ENCODE data around the gene KRT85.

The KRT85 gene

DNA sequence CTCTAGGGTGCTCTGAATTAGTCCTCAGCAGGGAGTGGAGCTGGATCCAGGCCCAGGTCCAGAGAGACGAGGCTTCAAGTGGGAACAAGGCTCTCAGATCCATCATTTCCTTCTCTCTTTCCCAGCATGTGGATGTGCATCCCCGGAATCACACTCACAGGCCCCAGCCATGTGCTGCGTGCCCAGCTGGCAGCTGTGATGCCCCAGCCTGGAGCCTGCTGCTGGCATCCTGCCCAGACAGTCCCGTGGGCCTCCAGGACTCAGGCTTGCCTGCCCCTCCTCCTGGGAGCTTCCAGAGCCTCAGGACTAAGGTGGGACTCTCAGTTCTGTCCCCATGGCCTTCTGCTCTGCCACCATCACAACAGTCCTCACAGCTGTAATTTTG, 24.3 kb upstream of the KRT85 start:
- no peak for DNase-seq
- no peak overlapping the region for H3K4me3 Mint-ChIP-seq
- no peaks in the 10 kb centered on the region for H3K9me3 Mint-ChIP-seq
- TF ChIP-seq, protein P1, sequence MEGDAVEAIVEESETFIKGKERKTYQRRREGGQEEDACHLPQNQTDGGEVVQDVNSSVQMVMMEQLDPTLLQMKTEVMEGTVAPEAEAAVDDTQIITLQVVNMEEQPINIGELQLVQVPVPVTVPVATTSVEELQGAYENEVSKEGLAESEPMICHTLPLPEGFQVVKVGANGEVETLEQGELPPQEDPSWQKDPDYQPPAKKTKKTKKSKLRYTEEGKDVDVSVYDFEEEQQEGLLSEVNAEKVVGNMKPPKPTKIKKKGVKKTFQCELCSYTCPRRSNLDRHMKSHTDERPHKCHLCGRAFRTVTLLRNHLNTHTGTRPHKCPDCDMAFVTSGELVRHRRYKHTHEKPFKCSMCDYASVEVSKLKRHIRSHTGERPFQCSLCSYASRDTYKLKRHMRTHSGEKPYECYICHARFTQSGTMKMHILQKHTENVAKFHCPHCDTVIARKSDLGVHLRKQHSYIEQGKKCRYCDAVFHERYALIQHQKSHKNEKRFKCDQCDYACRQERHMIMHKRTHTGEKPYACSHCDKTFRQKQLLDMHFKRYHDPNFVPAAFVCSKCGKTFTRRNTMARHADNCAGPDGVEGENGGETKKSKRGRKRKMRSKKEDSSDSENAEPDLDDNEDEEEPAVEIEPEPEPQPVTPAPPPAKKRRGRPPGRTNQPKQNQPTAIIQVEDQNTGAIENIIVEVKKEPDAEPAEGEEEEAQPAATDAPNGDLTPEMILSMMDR (IDR thresholded peaks at IDR 0.05), result no peak
- H3K27ac Mint-ChIP-seq, result no peak overlapping the region
- H3K27me3 Mint-ChIP-seq (ENCODE audit: low read depth, poor library complexity), result peaks cover 5% of the 10 kb centered on the region
- no peaks in the 10 kb centered on the region for H3K36me3 Mint-ChIP-seq (ENCODE audit: low read depth)
- peaks cover 12% of the 10 kb centered on the region for H3K4me1 Mint-ChIP-seq

DNA sequence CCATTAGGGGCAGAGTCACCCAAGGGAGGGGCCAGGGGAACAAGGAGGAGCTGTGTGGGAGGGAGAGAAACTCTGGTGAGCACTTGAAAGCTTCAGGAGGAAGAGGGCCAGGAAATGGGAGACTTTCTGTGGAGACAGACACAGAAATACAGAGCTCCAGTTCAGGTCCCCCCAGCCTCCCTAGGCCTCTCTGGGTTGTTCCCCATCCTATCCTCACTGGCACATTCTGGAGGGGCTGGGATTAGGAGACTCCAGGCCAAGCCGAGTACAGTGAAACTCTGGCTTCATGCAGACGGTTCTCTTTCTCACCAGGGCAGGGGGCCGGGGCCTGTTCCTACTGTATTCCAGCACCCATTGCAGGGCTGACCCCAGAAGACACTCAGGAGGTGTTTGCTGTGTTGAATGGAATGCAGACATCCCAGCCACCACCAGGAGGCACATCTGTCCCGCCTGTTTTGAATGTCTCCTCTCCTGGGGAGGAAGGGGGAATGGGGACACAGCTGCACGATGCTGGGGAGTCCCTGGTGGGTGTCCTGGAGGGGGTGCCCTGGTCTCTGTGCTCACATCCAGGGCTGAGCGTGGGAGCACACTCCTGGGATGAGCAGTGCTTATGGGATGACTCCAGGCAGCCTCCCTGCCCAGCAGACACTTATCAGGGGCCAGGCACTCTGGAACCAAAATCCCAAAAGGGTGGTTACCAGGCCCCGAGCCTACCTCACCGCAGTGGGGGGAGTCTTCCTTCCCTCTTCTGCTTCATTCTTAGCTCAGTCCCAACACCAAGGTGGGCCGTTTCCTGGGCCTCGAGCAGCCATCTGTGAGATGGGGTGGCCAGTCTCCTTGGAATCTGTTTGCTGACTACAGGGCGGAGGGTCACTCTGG, 23.7 kb upstream of the KRT85 start:
- Mint-ChIP-seq H3K27me3 (ENCODE audit: low read depth, poor library complexity) (peaks cover 5% of the 10 kb centered on the region), H3K27ac (no peak overlapping the region), H3K4me1 (peaks cover 12% of the 10 kb centered on the region), H3K9me3 (no peaks in the 10 kb centered on the region), H3K4me3 (no peak overlapping the region), H3K36me3 (ENCODE audit: low read depth) (no peaks in the 10 kb centered on the region)
- TF ChIP-seq, protein P1 (IDR thresholded peaks at IDR 0.05), result peak; percentile 51
- DNase-seq, result peak; percentile 37

- H3K4me1 Mint-ChIP-seq, result peaks cover 12% of the 10 kb centered on the region
- H3K4me3 Mint-ChIP-seq, result no peak overlapping the region
- TF ChIP-seq, protein P1 (IDR thresholded peaks at IDR 0.05), result no peak
- peak overlapping the region; percentile 10 for H3K27ac Mint-ChIP-seq
- DNase-seq, result peak; percentile 22
- H3K27me3 Mint-ChIP-seq (ENCODE audit: low read depth, poor library complexity), result peaks cover 3% of the 10 kb centered on the region
- no peaks in the 10 kb centered on the region for H3K9me3 Mint-ChIP-seq
- no peaks in the 10 kb centered on the region for H3K36me3 Mint-ChIP-seq (ENCODE audit: low read depth)
Observed at GRCh38 chr12:52389313-52390207, 22.3 kb upstream of the KRT85 start.

DNA sequence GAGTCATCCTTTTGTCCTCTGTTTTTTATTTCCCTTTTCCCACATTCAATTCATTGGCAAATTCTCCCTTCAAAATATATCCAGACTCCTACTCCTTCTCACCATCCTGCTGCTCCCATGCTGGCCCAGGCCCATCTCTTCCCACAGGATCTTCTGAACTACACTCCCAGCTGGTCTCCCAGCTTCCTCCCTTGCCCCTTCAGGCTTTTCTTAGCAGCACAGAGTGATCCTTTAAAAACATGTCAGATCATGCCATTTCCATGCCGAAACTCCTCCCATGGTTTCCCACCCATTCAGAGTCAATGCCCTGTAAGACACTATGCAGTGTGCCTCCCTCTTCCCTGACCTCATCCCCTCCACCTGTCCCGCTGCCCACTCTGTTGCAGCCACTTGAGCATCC, 20.6 kb upstream of the KRT85 start:
- TF ChIP-seq, protein P1 (IDR thresholded peaks at IDR 0.05), result no peak
- H3K27ac Mint-ChIP-seq, result no peak overlapping the region
- H3K4me3 Mint-ChIP-seq, result no peak overlapping the region
- no peaks in the 10 kb centered on the region for H3K36me3 Mint-ChIP-seq (ENCODE audit: low read depth)
- H3K9me3 Mint-ChIP-seq, result no peaks in the 10 kb centered on the region
- DNase-seq, result no peak
- H3K4me1 Mint-ChIP-seq, result peaks cover 12% of the 10 kb centered on the region
- H3K27me3 Mint-ChIP-seq (ENCODE audit: low read depth, poor library complexity), result peaks cover 3% of the 10 kb centered on the region

DNA sequence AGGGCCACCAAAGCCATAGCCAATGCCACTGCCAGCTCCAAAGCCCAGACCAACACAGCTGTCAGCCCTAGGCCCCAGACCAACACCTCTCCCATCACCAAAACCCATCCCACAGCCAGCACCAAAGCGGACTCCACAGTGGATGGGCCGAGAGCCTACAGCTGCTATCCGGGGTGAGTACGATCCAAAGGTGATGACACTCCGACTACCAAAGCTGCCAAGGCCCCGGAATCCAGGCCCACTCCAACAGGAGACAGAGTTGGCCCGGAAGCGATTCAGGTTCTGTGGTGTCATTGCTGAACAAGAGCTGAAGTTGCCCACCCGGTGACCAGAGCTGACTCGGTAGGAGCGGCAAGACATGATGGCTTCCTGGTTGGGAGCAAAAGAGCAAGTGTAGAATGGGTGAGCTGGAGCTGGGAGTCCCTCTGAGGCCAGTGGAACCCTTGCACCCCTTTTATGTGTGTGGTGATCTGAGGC, 18.0 kb upstream of the KRT85 start, which contains the start of gene KRT84:
TSS of gene KRT84 (minus strand) at position 427 of the 477 bp plus-strand sequence. CDS start at position 360, 67 bp downstream.
- H3K4me3 Mint-ChIP-seq, result no peak within 1 kb of the TSS
- peaks cover 8% of the 10 kb centered on the region for H3K4me1 Mint-ChIP-seq
- H3K27ac Mint-ChIP-seq, result no peak within 1 kb of the TSS
- no peak for DNase-seq
- TF ChIP-seq, protein P1 (IDR thresholded peaks at IDR 0.05), result no peak
- no peaks in the 10 kb centered on the region for H3K36me3 Mint-ChIP-seq (ENCODE audit: low read depth)
- peaks cover 3% of the 10 kb centered on the region for H3K27me3 Mint-ChIP-seq (ENCODE audit: low read depth, poor library complexity)
- H3K9me3 Mint-ChIP-seq, result no peaks in the 10 kb centered on the region
